HFF-Myc (cell line): ENCODE results near the gene SLC26A8.

Source experiments
- DNase-seq: peaks from one replicate; pipeline ENCODE4 v3.0.0-alpha.2; 2011; ENCODE audit warnings: low read depth; ENCODE audit errors: extremely low read depth
- H3K4me3 ChIP-seq: replicated peaks from 2 replicates; pipeline ENCODE4 v1.5.1; 2011; ENCODE audit warnings: low read depth, mild to moderate bottlenecking, control low read depth, low read length
- CTCF ChIP-seq: IDR thresholded peaks from 2 replicates; pipeline ENCODE4 v1.5.1; 2012; ENCODE audit warnings: mild to moderate bottlenecking, low read depth, low read length, control low read depth; ENCODE audit errors: missing control alignments

SLC26A8 gene

GRCh38 chr6:36023996-36024795 is at the start of gene SLC26A8:
Gene SLC26A8 (minus strand): TSS chr6:36024641. CDS start chr6:36019707, 4,934 bp downstream.
- H3K4me3 ChIP-seq, result no peak within 1 kb of the TSS
- no peak for DNase-seq
- no peak for TF ChIP-seq CTCF

- H3K4me3 ChIP-seq, result no peak overlapping the region
- no peak for DNase-seq
- no peak for TF ChIP-seq CTCF
Measured at GRCh38 chr6:36073587-36073986, 49.1 kb upstream of the SLC26A8 start.

- DNase-seq, result no peak
- TF ChIP-seq CTCF, result no peak
- no peak overlapping the region for H3K4me3 ChIP-seq
Measured at GRCh38 chr6:36072681-36073080, 48.2 kb upstream of the SLC26A8 start.

GRCh38 chr6:36071714-36072113 is 47.3 kb upstream of the SLC26A8 start:
- TF ChIP-seq CTCF, result no peak
- DNase-seq, result no peak
- no peak overlapping the region for H3K4me3 ChIP-seq

GRCh38 chr6:36071281-36071680 is 46.8 kb upstream of the SLC26A8 start:
- H3K4me3 ChIP-seq, result no peak overlapping the region
- DNase-seq, result no peak
- no peak for TF ChIP-seq CTCF

- H3K4me3 ChIP-seq, result no peak overlapping the region
- DNase-seq, result no peak
- no peak for TF ChIP-seq CTCF
Measured at GRCh38 chr6:36070252-36070651, 45.8 kb upstream of the SLC26A8 start.
